Transverse colon (tissue), 4 donors: ENCODE results near the gene RCN1. TPM values are rescaled to one million over a fixed set of nuclear protein-coding genes. Genes with fewer than 3 reads are reported as not detected.

Experiments used
- DNase-seq: peaks from one replicate; pipeline ENCODE4 v3.0.0-alpha.2; 2019
- H3K27ac ChIP-seq, 4 donors: fragments of 200-600 bp; sonication (generic); 2 replicates each; pipeline ENCODE4 v1.5.1; 2016 to 2018; ENCODE audit warnings: inconsistent platforms in 4 of 4
- H3K27me3 ChIP-seq: fragments of 200-600 bp; sonication (generic); 2 replicates; pipeline ENCODE4 v1.5.1; 2017; ENCODE audit warnings: inconsistent platforms
- H3K36me3 ChIP-seq, 4 donors: fragments of 200-600 bp; sonication (generic); 2 replicates each; pipeline ENCODE4 v1.5.1; 2017 to 2019; ENCODE audit warnings: inconsistent platforms in 4 of 4
- H3K4me1 ChIP-seq, 4 donors: fragments of 200-600 bp; sonication (generic); 2 replicates each; pipeline ENCODE4 v1.5.1; 2017 to 2020; ENCODE audit warnings: inconsistent platforms in 4 of 4
- H3K4me3 ChIP-seq, 4 donors: fragments of 200-600 bp; sonication (generic); 1 replicate in 1 of 4; 2 replicates in 3 of 4; pipeline versions ENCODE4 v1.5.1 to v1.6.1; 2017 to 2019; ENCODE audit warnings: inconsistent platforms in 4 of 4
- H3K9me3 ChIP-seq, 2 donors: fragments of 200-600 bp; sonication (generic); 2 replicates each; pipeline ENCODE4 v1.5.1; 2017 to 2019; ENCODE audit warnings: inconsistent platforms in 2 of 2
- EP300 ChIP-seq: sonication (generic); formaldehyde crosslinking; IDR thresholded peaks from one replicate; pipeline ENCODE4 v1.6.1; 2017; ENCODE audit warnings: antibody characterized with exemption, low read depth
- POLR2A ChIP-seq: fragments of 450-650 bp; IDR thresholded peaks from one replicate; pipeline ENCODE4 v1.6.1; 2016; ENCODE audit warnings: antibody characterized with exemption, mild to moderate bottlenecking, moderate library complexity
- POLR2AphosphoS5 ChIP-seq, 3 donors: sonication (generic); formaldehyde crosslinking; IDR thresholded peaks; one replicate each; pipeline ENCODE4 v1.6.1; 2016; ENCODE audit warnings: antibody characterized with exemption in 3 of 3
- WGBS, 2 donors: methylation state at CpG; one replicate each; pipeline ENCODE4 v1.1.5; 2018; ENCODE audit warnings: low coverage in 1 of 2; 5-methylcytosine and 5-hydroxymethylcytosine counted together
- in situ Hi-C, 4 donors: fragments of 200-750 bp; cut with MboI; loops; one replicate each; pipeline versions ENCODE4 v1.15.0 to v1.15.1; 2017; ENCODE audit warnings: low sequenced_read_pairs in 3 of 4, low pct_ligation_motif_present in 1 of 4, low pct_unique_long_range_greater_than_20kb in 1 of 4
- intact Hi-C: fragments of 100-400 bp; cut with DNase I; formaldehyde crosslinking; loops from one replicate; pipeline ENCODE4 v1.15.1; 2023; ENCODE audit warnings: low total_unique reads
- total RNA-seq, 4 donors: library from RNA; depleted of rRNA; stranded (reverse); fragments of >200 nt; gene quantifications; one replicate each; pipeline ENCODE4 v1.1.0, GENCODE V29; 2016
- TF ChIP-seq, protein P1 (sequence below), 5 experiments: fragments of 200-600 bp in 3 of 5; fragments of 450-650 bp in 2 of 5; sonication (generic) in 3 of 5; IDR thresholded peaks; 1 replicate in 2 of 5; 2 replicates in 3 of 5; pipeline ENCODE4 v1.5.1; 2016 to 2017; ENCODE audit warnings: antibody characterized with exemption in 5 of 5, inconsistent platforms in 3 of 5, mild to moderate bottlenecking in 2 of 5, moderate library complexity in 1 of 5

The RCN1 gene
- total RNA-seq, 4 donors from 2014 or later: 3.4 to 32.4 (median 28.8) TPM

GRCh38 chr11:32081129-32081641 is 9.7 kb upstream of the RCN1 start:
- Histone ChIP-seq H3K4me1 (no peaks in the 10 kb centered on the region), H3K36me3 (no peaks in the 10 kb centered on the region), H3K27ac (no peak overlapping the region), H3K4me3 (no peak overlapping the region), H3K27me3 (no peaks in the 10 kb centered on the region), H3K9me3 (no peaks in the 10 kb centered on the region)
- 64 to 75% methylated on average over 2 to 3 of the region's 3 CpGs for WGBS, 2 donors
- intact Hi-C loops: no loop called here
- in situ Hi-C loops: no loop called here
- DNase-seq: no peak
- TF ChIP-seq, protein P1, sequence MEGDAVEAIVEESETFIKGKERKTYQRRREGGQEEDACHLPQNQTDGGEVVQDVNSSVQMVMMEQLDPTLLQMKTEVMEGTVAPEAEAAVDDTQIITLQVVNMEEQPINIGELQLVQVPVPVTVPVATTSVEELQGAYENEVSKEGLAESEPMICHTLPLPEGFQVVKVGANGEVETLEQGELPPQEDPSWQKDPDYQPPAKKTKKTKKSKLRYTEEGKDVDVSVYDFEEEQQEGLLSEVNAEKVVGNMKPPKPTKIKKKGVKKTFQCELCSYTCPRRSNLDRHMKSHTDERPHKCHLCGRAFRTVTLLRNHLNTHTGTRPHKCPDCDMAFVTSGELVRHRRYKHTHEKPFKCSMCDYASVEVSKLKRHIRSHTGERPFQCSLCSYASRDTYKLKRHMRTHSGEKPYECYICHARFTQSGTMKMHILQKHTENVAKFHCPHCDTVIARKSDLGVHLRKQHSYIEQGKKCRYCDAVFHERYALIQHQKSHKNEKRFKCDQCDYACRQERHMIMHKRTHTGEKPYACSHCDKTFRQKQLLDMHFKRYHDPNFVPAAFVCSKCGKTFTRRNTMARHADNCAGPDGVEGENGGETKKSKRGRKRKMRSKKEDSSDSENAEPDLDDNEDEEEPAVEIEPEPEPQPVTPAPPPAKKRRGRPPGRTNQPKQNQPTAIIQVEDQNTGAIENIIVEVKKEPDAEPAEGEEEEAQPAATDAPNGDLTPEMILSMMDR (IDR thresholded peaks at IDR 0.05): no peak
- TF ChIP-seq EP300 (no peak), POLR2AphosphoS5 (IDR thresholded peaks at IDR 0.05) (no peak), POLR2A (no peak)

- Histone ChIP-seq H3K27ac (no peak overlapping the region), H3K9me3 (no peaks in the 10 kb centered on the region), H3K27me3 (no peaks in the 10 kb centered on the region), H3K36me3 (no peaks in the 10 kb centered on the region), H3K4me3 (no peak overlapping the region), H3K4me1 (no peaks in the 10 kb centered on the region)
- TF ChIP-seq, protein P1 (IDR thresholded peaks at IDR 0.05): no peak
- TF ChIP-seq POLR2A: no peak
- no peak for TF ChIP-seq POLR2AphosphoS5 (IDR thresholded peaks at IDR 0.05)
- TF ChIP-seq EP300: no peak
- DNase-seq: no peak
- in situ Hi-C loops: no loop called here
- intact Hi-C loops: no loop called here
- WGBS, 2 donors: 90 to 100% methylated on average over 1 of the region's 1 CpG
Measured at GRCh38 chr11:32081901-32082300, 9.0 kb upstream of the RCN1 start.

DNA sequence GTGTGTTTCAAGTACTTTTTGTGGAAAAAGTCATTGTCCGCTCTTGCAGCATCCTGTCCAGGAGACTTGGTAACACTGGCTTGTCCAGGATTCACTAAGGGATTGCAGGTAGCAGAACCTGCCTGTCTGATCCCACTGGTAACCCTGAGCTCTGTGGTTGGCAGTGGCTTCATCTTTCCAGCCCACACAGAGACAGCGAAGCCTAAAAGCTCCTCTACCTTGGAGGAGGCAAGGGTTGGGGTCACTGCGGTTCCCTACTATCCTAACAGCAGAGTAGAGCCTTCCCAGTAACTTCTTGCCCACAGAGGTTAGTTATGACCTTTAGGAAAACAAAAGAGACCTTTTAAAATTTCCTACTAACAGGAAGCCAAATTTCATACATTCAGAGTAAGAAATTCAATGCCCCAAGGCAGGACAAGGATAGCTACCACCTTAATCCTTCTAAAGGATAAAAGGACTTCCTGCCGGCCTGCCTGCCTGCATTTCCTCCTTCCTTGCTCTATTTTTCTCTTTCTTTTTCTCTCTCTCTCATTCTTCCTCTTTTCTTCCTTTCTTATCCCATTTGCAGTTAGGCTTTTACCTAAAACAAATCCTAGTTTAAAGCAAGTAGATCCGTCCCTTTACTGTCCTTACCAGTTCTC is 8.4 kb upstream of the RCN1 start:
- TF ChIP-seq POLR2A (no peak), EP300 (no peak), POLR2AphosphoS5 (IDR thresholded peaks at IDR 0.05) (no peak)
- TF ChIP-seq, protein P1 (IDR thresholded peaks at IDR 0.05): no peak
- no peak overlapping the region for H3K27ac ChIP-seq
- intact Hi-C loops: no loop called here
- no peaks in the 10 kb centered on the region for H3K4me1 ChIP-seq
- no peak for DNase-seq
- no peaks in the 10 kb centered on the region for H3K9me3 ChIP-seq
- H3K27me3 ChIP-seq: no peaks in the 10 kb centered on the region
- no peaks in the 10 kb centered on the region for H3K36me3 ChIP-seq
- no peak overlapping the region for H3K4me3 ChIP-seq
- in situ Hi-C loops: no loop called here
- WGBS, 2 donors: 51 to 80% methylated on average over 2 to 5 of the region's 5 CpGs

- in situ Hi-C loops: no loop called here
- 77 to 91% methylated on average over 1 of the region's 1 CpG for WGBS, 2 donors
- no peaks in the 10 kb centered on the region for H3K27me3 ChIP-seq
- no peak overlapping the region for H3K4me3 ChIP-seq
- no peaks in the 10 kb centered on the region for H3K9me3 ChIP-seq
- no peaks in the 10 kb centered on the region for H3K36me3 ChIP-seq
- TF ChIP-seq, protein P1 (IDR thresholded peaks at IDR 0.05): no peak
- TF ChIP-seq POLR2A (no peak), POLR2AphosphoS5 (IDR thresholded peaks at IDR 0.05) (no peak), EP300 (no peak)
- DNase-seq: no peak
- peaks cover 3 to 18% (median 13%) of the 10 kb centered on the region in 4 donors for H3K4me1 ChIP-seq
- H3K27ac ChIP-seq: no peak overlapping the region
- intact Hi-C loops: no loop called here
Measured at GRCh38 chr11:32087597-32087996, 3.3 kb upstream of the RCN1 start.
